ENCODE measurements around the gene DCBLD1.
A peak's percentile ranks its signal among the peaks of the same experiment; 100 is the strongest.

DCBLD1 gene

DNA sequence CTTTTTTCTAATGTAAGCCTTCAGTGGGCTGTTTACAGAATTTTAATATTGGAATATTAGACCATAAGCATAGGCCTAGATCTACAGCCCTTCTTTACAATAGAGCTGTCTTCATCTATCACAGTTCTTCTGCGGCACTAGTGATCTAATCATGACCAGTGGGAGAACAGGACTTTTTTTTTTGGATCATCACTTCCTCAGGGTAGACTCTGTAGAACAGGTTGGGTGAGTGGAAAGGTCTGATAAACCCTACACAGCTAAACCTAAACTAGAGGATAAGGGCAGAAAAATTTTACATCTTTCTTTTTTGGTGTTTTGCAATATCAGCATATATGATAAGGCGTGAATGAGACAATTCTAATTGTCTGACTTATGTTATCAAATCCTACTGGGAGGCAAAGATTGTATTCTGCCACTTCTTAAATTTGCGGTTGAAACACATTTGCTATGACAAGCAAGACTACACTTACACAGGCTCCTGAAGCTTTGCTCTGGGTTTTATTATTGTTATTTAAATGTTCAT, 67.7 kb downstream of the DCBLD1 start:
- H3K4me3 ChIP-seq (ENCODE audit: low read depth, low read length): no peak overlapping the region
- TF ChIP-seq, protein P1, sequence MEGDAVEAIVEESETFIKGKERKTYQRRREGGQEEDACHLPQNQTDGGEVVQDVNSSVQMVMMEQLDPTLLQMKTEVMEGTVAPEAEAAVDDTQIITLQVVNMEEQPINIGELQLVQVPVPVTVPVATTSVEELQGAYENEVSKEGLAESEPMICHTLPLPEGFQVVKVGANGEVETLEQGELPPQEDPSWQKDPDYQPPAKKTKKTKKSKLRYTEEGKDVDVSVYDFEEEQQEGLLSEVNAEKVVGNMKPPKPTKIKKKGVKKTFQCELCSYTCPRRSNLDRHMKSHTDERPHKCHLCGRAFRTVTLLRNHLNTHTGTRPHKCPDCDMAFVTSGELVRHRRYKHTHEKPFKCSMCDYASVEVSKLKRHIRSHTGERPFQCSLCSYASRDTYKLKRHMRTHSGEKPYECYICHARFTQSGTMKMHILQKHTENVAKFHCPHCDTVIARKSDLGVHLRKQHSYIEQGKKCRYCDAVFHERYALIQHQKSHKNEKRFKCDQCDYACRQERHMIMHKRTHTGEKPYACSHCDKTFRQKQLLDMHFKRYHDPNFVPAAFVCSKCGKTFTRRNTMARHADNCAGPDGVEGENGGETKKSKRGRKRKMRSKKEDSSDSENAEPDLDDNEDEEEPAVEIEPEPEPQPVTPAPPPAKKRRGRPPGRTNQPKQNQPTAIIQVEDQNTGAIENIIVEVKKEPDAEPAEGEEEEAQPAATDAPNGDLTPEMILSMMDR (IDR thresholded peaks at IDR 0.05; ENCODE audit: low read depth, low read length): no peak

DNA sequence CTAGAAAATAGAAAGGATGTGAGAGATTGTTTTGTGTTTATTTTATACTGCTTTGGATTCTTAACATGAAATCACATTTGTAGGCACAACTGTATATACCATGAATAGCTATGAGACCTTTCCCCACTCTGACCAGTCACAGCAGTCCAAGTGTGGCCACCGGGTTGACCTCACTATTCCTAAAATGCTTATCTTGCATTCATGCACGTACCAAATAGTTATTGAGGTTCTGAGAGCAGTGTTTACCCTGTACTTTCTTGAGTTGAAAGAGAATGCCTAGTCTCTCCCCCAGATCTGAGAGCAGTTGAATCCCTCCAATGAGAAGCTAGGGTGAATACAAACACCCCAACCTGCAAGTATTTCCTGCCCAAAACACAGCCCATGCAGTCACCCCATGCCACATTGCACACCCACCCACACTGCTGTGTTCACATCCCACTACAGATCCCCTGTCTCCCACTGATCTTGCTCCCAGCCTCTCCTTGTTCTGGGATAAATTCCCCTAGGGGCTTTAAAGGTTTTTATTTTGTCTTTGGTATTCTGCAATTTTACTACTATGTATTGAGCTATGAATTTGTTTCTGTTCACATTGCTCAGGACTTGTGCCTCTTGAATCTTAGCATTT, 68.3 kb downstream of the DCBLD1 start:
- TF ChIP-seq, protein P1 (IDR thresholded peaks at IDR 0.05; ENCODE audit: low read depth, low read length): no peak
- H3K4me3 ChIP-seq (ENCODE audit: low read depth, low read length): no peak overlapping the region

DNA sequence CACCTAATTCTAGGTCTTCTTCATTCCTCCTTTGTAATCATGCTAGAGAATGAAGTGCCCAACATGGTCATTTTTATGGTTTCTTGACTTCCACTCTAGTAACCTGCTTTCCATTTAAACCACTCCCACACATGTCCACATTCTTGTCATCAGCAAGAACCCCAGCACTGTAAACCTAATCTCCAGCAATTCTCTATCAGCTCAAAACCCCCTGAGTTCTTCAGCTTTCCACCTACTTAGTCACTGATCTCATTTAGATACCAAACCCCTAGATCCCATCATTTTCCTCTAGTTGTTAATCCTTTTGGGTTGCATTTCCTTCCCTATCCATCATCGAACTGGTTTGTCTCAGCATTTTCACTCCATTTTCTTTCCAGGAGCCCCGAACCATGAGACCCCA, 70.1 kb downstream of the DCBLD1 start:
- no peak overlapping the region for H3K4me3 ChIP-seq (ENCODE audit: low read depth, low read length)
- TF ChIP-seq, protein P1 (IDR thresholded peaks at IDR 0.05; ENCODE audit: low read depth, low read length): no peak

DNA sequence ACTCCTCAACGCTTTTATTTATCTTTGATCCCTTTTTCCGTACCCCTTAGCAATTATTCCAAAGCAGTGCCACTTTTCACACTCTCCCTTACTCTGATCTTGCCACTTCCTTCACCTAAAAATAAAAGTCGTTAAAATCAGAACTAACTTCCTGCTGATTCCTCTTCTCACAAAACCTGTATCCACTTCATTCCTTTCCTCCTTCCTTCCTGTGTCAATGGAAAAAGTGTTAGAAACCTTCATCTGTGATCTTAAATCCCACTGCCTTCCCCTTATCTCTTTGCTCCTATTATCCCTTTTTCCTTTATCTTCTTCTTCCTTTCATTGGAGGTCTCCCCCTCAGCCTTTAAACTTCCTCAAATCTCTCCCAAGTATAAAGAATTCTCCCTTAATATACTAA, 70.7 kb downstream of the DCBLD1 start:
- TF ChIP-seq, protein P1 (IDR thresholded peaks at IDR 0.05; ENCODE audit: low read depth, low read length): no peak

DNA sequence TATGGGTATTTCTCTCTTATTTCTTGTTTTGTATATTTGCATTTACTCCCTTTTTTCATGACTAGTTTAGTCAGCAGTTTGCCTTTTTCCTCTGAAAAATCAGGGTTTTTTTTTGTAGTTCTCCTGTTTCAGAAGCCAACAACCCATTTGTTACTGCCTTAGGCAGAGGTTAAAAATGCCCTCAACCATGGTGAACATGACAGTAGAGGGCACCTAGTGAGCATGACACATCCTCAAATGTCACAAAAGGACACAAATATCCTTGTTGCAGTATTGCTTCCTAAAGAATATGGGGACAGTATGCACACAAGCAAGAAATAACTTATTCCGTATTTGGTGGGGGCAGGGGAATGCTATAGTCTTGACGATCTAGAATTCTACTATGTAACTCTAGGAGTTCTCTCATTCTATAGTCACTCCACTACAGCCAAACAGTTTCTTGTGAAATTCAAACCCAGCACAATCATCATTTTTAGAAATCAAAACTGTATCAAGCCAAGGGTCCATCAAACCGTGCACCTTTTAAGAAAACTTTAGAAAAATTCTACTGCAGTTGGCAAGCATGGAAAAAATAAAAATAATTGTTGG, 72.9 kb downstream of the DCBLD1 start:
- no peak overlapping the region for H3K4me3 ChIP-seq (ENCODE audit: low read depth, low read length)
- TF ChIP-seq, protein P1 (IDR thresholded peaks at IDR 0.05; ENCODE audit: low read depth, low read length): no peak

More for the DNA sequence above, 70.7 kb downstream of the DCBLD1 start:
- no peak overlapping the region for H3K4me3 ChIP-seq (ENCODE audit: low read depth, low read length)

DNA sequence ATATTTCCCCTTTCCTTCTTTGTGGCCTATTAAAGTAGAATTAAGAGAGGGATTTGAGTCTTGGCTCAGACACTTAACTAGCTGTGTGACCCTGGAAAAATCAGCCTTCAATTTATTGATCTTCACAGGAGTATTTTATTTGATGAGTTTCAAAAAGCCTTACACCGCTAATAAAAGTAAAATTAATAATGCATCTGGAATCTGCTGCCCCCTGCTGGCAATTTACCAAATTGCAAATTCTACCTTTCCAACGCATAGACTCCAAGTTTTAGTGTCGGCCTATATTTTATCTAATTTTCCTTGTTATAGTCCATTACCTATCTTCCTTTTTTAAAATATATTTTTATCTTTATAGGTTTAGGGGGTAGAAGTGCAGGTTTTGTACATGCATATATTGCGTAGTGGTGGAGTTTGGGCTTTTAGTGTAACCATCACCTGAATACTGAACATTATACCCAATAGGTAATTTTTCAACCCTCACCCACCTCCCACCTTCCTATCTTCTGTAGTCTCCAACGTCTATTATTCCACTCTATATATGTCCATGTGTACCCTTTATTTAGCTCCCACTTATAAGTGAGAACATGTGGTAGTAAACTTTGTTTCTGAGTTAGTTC, 73.5 kb downstream of the DCBLD1 start:
- no peak overlapping the region for H3K4me3 ChIP-seq (ENCODE audit: low read depth, low read length)
- TF ChIP-seq, protein P1 (IDR thresholded peaks at IDR 0.05; ENCODE audit: low read depth, low read length): peak; percentile 45

DNA sequence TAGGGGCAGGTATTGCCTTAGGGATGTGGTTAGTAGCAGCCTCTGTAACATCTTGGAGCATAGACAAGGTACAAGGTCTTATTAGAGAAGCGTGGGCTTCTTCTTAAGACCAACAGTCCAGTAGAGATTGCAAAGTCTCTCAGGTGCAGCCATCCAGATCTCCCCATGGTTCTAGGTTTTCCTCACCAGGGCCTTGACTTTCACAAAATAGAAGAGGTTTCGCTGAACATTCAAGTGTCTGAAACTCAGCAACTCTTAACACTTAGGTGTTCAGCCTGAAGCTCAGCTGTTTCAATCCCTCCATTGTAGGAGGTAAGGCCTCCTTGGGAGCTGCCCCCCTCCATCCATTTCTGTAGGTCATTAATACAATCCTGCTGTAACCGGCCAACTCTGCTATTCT, 75.5 kb downstream of the DCBLD1 start:
- H3K4me3 ChIP-seq (ENCODE audit: low read depth, low read length): no peak overlapping the region
- TF ChIP-seq, protein P1 (IDR thresholded peaks at IDR 0.05; ENCODE audit: low read depth, low read length): no peak

Data from WI38 (cell line).